NOMO-1 (cell line): ENCODE results near the gene ACSM3.
"Not testable (repeated sequence)": the region's sequence is repeated elsewhere in the genome, so short reads cannot be mapped to it uniquely, and the experiment has no call there.

Source experiments
- DNase-seq, 2 experiments: peaks; one replicate each; lab custom pipeline; 2025; ENCODE audit not compliant: unreplicated experiment in 2 of 2; lab: John Stamatoyannopoulos, UW

Gene ACSM3

DNA sequence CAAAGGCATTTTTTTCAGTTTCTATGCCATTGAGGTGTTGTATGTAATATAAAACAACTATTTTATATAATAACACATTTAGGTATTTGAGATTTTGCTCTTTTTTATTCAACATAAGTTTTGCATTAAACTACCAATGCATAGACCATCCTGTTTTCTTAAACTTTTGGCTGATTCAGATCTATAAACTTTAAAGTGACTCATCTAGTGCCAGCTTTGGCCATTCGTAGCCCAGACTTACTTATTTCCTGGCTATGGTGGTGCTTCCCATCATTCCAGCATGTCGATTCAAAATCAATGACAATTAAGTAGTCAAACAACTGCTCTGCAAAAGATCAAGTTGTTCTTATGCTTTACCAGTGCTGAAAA lies 39.4 kb downstream of the ACSM3 start:
- no peak for DNase-seq

DNA sequence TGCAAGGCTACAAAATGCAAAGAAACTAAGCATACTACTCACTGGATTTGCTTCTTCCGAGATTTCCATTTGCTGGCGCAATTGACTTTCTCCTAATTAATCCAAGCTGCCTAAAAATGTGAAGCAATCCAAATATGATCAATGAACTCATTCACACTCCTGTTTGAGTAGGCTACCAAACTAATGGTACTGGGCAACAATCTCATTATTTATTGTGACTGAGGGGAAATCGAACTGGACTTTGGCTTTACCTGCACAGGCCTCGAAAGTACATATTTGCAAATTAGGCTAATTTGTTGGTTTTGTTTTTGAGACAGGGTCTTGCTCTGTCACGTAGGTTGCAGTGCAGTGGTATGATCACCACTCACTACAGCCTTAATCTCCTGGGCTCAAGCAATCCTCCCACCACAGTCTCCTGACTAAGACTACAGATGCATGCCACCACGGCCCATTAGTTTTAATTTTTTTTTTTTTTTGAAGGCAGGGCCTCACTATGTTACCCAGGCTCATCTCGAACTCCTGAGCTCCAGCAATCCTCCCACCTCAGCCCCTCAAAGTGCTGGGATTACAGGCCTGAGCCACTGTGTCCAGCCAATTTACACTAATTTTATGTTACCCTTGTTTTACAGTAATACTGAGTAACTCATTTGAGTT lies 39.9 kb downstream of the ACSM3 start:
- no peak for DNase-seq

DNA sequence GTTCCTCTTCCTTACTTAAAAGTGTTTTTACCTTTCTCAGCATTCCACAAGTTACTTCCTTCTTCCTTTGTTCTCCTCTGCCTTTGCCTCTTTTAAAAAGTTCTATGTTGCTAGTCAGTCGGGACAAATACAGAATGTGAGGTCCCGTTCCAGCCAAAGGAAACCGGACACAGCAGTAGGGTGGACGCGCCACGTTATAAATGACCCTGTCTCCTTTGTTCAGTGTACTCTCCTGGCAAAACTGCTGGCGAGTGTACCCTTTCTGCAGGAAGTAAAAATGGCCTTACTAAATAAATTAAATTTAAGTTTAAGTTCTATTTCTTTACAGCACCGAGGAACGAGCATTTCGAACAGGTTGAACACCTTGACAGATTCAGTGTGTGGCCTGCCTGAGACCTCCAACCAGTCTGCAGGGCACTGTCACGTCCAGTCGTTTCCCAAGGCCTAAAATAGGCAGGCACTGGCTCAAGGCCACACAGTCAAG lies 41.9 kb downstream of the ACSM3 start:
- DNase-seq: not testable (repeated sequence)

DNA sequence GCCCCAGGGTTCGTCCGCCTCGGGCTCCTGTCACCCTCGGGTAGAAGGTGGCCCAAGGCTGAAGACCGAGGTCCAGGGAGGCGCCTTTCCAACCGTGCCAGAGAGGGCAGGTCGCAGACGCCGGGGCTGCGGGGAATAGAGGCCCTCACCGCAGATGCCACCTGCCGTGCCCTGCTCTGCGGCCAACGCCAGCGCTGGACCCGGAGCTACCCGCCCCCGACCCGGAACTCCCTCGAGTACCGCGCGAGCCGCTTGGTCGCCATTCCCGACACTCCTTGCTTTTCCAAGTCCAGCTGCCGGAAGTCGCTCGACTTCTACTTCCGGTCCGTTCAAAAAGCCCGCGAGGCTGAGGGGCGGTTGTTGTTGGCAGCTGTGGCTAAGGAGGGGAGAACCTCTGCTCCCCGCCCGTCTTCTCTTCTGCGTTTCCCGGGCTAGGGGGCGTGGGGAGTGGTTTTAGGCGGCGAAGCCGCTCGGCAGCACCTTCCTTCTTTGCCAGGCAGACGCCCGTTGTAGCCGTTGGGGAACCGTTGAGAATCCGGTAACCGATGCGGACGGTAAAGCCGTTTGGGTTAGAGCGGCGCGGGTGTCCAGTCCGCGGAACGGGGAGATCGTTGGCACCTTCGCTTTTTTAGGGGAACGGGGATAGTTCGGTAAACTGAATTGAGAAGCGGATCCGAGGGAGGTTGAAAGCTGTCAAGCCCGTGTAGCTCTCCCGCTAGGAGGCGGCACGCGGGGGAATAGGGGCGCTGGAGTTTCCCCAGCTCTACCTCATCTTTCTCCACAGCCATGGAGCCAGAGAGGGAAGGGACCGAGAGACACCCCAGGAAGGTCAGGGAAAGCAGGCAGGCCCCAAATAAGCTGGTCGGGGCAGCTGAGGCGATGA lies 42.6 kb downstream of the ACSM3 start, which contains the start of the genes ERI2 and REXO5:
Gene ERI2, minus strand, starts transcription at position 305 of the 883 bp plus-strand sequence. Its CDS starts 42 bp downstream, at position 263.
Gene REXO5, plus strand, starts transcription at position 360 of the 883 bp plus-strand sequence. Its CDS starts 427 bp downstream, at position 787.
- peak; percentile 85 to 89 for DNase-seq

DNA sequence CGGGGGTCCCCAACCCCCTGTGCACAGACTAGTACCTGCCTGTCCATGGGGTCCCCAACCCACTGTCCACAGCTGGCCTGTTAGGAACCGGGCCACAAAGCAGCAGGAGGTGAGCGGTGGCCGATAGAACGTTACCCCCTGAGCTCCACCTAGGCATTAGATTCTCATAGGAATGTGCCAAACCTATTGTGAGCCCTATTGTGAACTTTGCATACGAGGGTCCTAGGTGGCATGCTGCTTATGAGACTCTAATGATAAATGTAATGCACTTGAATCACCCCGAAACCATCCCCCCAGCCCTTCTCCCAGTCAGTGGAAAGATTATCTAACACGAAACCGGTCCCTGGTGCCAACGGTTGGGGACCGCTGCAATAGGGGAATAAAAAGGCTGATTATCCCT lies 44.0 kb downstream of the ACSM3 start:
- DNase-seq: no peak

DNA sequence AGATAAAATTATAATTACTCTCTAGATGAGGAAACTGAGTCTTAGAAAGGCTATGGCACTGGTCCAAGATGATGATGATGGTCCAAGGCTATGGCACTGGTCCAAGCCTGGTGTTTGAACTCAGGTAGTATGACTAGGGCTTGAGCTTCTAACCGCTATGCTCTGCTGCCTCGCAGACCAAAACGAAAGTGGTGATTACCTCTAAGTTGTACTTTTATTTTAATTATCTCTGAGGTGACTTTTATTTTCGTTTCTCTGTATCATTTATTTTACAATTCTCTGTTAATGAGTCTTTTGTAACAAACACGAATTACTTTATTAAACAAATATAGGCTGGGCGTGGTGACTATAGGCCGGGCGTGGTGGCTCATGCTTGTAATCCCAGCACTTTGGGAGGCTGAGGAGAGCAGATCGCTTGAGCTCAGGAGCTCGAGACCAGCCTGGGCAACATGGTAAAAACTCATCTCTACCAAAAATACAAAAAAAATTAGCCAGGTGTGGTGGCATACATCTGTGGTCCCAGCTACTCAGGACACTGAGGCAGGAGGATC lies 48.1 kb downstream of the ACSM3 start:
- no peak for DNase-seq

DNA sequence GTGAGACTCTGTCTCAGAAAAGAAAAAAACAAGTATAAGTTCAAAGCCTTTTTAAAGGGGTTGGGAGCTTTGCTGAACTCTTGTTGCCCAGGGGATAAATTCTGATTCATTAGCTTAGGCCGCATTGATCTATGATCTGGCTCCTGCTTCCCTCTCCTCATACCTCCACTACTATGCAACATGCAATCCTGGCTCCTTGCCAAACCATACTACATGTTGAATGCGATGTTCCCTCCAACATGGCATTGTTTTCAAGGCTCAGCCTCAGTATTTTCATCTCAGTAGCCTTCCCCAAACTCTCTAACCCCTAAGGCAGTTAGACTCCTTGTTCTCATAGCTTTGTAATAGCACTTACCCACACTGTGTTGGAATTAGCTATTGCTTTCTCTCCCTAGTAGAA lies 48.7 kb downstream of the ACSM3 start:
- DNase-seq: no peak

DNA sequence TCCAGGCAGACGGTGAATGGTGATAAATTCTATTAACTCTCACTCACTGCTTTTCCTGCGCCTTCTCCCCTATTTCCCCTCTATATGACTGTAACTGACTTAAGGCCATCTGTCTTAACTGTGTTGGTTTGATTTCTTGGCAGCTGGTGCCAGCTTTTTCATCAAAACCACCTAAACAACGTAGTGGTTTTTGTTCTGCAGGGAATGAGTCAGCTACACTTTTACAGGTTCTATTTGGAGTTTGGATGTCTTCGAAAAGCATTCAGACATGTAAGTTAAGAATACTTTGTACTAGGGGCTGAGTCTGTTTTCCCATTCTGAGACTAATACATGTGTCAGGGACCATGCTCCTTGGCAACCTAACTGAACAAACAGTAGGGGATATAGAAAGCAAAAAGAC lies 51.0 kb downstream of the ACSM3 start:
- DNase-seq: no peak

DNA sequence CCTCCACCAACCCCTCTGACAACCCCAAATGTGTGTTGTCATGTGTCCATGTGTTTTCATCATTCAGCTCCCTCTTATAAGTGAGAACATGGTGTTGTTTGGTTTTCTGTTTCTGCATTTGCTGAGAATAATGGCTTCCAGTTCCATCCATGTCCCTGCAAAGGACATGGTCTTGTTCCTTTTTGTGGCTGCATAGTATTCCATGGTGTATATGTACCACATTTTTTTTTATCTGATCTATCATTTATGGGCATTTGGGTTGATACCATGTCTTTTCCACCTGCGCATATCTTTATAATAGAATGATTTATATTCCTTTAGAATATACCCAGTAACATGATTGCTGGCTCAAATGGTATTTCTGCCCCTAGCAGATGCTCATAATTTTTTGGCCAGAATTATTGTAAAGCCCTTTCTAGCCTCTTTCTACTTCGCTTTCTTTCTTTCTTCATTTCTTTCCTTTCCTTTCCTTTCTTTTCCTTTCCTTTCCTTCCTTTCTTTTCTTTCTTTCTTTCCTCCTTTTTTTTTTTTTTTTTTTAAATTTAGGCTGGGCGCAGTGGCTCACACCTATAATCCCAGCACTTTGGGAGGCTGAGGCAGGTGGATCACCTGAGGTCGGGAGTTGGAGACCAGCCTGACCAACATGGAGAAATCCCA lies 55.2 kb downstream of the ACSM3 start:
- no peak for DNase-seq

DNA sequence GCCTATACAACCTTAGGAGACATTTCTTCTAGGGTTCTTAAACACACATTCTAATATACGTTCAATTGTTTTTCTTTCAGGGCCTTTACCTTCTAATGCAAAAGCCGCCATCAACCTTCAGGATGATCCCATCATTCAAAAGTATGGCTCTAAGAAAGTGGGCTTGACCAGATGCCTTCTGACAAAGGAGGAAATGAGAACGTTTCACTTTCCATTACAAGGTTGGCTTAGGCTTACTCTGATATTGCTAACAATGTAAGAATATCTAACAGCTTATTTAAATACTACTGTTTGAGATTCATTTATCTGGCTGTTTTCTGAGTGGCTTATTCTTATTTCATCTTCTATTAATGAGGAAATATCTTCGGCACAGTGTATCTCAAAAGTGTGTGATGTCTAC lies 57.9 kb downstream of the ACSM3 start:
- DNase-seq: no peak

DNA sequence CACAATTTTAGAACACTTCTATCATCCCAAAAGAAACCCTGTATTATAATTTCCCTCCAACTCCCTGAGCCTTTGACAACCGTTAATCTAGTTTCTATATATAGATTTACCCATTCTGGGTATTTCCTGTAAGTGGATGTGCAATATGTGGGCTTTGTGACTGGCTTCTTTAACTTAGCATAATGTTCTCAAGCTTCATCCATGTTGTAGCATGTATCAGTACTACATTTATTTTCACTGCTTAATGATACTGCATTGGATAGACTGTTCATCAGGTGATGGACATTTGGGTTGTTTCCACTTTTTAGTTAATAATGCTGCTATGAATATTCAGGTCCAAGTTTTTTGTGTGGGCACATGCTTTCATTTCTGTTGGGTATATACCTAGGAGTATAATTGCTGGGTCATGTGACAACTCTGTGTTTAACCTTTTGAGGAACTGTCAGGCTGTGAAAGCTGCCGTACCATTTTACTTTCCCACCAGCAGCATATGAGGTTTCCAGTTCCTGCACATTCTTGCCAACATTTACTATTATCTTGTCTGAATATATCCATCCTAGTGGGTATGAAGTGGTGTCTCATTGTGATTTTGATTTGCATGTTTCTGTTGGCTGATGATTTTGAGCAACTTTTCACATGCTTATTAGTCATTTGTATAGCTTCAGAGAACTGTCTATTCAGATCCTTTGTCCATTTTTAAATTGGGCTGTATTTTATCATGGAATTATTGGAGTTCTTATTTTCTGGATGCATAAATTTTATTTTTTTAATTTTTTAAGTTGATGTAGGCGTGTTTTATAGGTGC lies 58.9 kb downstream of the ACSM3 start:
- peak in 1 of 2 experiments; percentile 41 for DNase-seq

DNA sequence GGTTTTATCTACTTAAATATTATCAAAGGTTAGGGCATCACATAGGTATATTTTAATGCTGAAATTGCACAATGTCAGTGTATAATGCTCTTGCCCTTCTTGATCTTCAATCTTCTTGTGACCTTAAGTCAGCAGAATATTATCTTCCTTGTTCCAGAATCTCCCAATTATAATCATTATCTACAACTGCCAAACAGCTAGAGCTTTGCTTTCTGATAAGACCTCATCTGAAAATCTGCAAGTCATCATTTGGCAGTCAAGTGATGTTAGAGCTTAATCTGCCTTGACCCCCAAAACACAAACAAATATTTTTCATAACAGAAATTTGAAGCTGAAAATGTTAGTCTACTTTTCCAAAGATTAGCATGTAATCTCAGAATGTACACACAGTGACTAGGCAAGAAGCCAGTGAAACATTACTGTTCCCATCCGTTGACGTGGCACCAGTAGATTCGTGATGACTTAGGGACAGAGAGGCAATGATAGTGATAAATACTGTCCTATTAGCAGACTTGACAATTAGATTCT lies 62.3 kb downstream of the ACSM3 start:
- DNase-seq: no peak

DNA sequence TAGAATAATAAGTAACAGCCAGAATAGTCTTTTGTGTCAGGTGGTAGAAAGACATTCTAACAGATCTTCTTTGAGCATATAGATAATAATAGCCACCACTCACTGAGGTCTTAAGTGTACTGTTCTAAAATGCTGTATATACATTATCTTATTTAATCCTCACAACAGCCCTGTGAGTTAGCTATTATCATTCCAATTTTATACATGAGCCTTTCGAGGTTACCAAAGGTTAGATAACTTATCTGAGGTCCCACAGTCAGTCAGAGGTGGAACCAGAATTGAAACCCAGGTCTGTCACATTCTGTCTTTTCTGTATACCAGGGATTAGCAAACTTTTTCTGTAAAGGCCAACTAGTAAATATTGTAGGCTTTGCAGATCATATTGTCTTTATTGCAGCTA lies 65.7 kb downstream of the ACSM3 start:
- DNase-seq: no peak

DNA sequence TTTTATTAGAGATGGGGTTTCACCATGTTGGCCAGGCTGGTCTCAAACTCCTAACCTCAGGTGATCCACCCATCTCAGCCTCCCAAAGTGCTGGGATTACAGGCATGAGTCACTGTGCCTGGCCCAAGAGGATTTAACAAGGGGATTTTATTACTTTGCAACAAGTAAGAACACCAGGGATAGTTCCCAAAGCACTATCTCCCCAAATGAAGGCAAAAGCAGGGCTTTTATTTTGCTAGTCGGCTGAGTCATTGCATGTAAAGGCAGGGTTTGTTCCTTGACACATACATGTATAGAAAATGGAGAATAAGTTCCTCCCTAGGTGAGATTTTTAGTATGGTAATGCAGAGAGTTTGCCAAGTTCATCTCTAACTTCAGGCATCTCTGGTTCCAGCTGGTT lies 66.6 kb downstream of the ACSM3 start:
- DNase-seq: no peak

DNA sequence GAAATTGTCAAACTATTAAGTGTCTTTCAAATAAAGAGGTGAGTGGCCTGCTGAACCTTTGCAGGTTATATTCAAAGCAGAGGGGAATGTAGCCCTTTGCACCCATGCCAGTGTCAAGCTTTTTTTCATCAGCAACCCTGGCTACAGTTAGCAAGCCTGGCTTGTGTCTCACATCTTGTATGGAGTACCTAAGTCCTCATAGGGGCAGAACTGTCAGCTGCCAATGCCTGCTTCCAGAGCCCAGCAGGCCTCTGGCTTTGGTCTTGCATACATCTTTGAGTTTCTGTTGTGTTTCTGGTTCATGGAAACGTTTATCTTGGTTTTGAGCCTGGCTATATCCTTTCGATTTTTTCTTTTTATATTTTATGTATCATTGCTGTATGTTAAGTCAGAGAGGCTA lies 69.3 kb downstream of the ACSM3 start:
- no peak for DNase-seq

DNA sequence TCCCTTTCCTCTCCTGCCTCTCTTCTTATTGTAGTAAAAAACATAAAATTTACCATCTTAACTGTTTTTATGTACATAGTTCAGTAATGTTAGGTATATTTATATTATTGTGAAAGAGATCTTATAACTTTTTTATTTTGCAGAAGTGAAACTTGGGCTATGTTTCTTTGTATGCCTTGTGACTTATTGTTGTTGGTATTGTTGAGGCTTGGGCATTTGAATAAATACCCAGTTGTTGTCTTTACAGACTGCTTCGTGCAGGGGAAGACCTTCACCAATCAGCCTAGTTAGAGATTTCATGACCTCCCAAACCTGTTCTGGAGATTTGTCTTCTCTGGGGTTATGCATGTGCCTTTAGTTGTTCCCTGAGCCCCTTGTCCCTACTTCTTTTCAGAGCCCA lies 74.4 kb downstream of the ACSM3 start:
- peak in 1 of 2 experiments; percentile 31 for DNase-seq

DNA sequence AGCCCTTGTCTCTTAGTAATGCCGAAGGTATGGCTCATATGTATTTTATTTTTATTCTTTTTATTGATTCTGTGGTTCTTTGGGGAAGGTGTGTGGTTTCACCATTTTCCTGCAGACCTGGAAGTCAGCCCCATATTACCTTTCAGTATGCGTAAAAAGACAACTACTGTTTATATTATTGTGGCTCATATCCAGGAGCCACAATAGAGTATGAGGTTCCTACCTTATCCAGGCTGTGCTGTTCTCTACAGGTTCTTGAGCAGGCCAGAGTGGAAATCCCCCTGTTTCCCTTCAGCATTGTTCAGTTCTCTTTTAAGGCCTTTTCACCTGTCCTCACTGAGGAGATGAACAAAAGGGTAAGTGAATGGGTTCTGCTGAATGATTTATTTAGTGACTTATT lies 75.7 kb downstream of the ACSM3 start:
- no peak for DNase-seq

DNA sequence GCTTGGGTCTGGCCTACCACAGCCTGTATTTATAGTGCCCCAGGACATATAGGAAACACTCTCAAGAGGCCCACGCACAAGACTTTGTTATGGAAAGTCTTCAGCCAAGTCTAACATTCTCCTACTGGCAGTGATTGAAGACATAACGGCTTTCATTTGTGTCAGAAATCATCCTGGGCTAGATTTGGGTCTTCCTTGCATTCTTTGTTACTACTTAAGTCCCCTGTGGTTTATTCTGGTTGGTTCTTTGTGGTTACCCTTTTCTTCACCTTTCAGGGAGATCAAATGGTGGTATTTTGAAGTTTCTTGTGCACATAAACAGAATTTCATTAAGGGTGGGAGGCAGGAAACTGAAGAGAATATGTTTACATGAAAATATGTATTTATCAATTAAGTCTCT lies 80.2 kb downstream of the ACSM3 start:
- no peak for DNase-seq

DNA sequence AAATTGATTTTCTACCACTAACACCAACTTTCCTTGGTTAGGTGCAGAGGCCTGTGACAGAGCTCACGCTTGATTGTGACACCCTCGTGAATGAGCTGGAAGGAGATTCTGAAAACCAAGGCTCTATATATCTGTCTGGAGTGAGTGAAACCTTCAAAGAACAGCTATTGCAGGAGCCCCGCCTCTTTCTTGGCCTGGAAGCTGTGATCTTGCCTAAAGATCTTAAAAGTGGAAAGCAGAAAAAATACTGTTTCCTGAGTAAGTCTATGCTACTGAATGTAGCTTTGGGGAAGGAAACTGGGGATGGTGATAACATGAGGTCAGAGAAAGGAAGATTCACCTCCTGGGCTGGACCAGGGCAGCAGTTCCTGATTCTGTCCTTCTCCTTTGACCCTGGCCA lies 80.8 kb downstream of the ACSM3 start:
- DNase-seq: no peak

DNA sequence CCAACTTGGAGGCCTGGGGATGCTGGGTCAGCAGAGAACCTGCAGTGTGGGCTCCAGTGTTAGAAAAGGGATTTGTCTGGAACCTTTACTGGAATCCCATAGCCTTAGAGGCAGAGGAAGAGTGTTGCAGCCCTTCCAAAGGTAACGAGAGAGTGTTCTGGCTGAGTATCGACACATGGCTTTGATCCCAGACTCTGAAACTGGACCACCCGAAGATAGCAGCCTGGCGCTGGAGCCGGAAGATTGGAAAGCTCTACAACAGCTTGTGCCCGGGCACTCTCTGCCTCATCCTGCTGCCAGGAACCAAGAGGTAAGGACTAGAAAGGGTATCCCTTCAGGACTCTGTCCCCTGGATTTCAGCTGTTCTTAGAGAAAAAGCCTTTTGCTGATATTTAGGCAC lies 82.2 kb downstream of the ACSM3 start:
- DNase-seq: no peak
